BJ (cell line): ENCODE data around the gene GRIK1. TPM values are rescaled to one million over a fixed set of nuclear protein-coding genes. Genes with fewer than 3 reads are reported as not detected.
"Not testable (repeated sequence)": the region's sequence is repeated elsewhere in the genome, so short reads cannot be mapped to it uniquely, and the experiment has no call there.

ENCODE experiments used
- CTCF ChIA-PET: fragments of 350-600 bp; formaldehyde crosslinking; extraction: SDS; loops from one replicate; lab custom pipeline; 2021; ENCODE audit warnings: antibody characterized with exemption, inconsistent platforms; lab: Yijun Ruan, JAX
- POLR2A ChIA-PET: fragments of 300-600 bp; sonication (Branson Sonifier 250); formaldehyde crosslinking; extraction: SDS; loops from one replicate; lab custom pipeline; 2021; ENCODE audit warnings: antibody characterized with exemption; lab: Charles Lee
- DNase-seq: peaks from one replicate; pipeline ENCODE4 v3.0.0-alpha.2; 2011; ENCODE audit warnings: low read depth
- H3K27me3 ChIP-seq: 2 replicates; pipeline ENCODE4 v1.6.0; 2011; ENCODE audit warnings: low read length; ENCODE audit not compliant: control insufficient read depth, insufficient read depth
- H3K36me3 ChIP-seq: 2 replicates; pipeline ENCODE4 v1.5.1; 2011; ENCODE audit warnings: low read length; ENCODE audit not compliant: control insufficient read depth, insufficient read depth
- H3K4me3 ChIP-seq: 2 replicates; pipeline ENCODE4 v1.5.1; 2011; ENCODE audit warnings: low read depth, mild to moderate bottlenecking, control low read depth, low read length
- polyA plus RNA-seq: library from polyadenylated mRNA; depleted of rRNA; stranded (reverse); fragments of >200 nt; gene quantifications from 2 replicates; pipeline ENCODE4 v1.2.3, GENCODE V29; 2011
- TF ChIP-seq, protein P1 (sequence below): IDR thresholded peaks from 2 replicates; pipeline ENCODE4 v1.5.1; 2011; ENCODE audit warnings: low read depth, mild to moderate bottlenecking, control low read depth, inconsistent platforms, low read length, moderate library complexity; ENCODE audit not compliant: insufficient read depth

Gene GRIK1
- polyA plus RNA-seq, 1 experiment = 0.04 TPM

DNA sequence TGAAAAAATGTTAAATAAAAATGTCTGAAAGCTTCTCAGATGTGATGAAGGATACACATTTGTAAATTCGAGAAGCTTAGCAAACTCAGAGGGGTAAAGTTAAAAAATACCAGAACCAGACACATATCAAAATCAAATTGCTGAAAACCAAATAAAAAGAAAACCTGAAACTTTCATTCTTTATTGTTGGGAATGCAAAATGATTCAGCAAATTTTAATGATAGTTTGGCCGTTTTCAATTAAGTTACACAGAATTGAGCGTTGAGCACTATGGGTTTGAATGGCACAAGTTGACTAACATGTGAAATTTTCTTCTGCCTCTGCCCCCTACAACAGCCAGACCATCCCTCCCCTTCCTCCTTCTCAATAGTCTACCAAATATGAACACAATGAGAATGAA is 33.5 kb upstream of the GRIK1 start:
- ChIA-PET CTCF (interaction anchor here (1.3 kb wide), 1 partner anchor 54 kb away, joined by 3 read pairs; no protein-coding TSS in a partner anchor), POLR2A (no interaction called here)
- Histone ChIP-seq H3K27me3 (no peaks in the 10 kb centered on the region), H3K4me3 (no peak overlapping the region), H3K36me3 (no peaks in the 10 kb centered on the region)
- TF ChIP-seq, protein P1, sequence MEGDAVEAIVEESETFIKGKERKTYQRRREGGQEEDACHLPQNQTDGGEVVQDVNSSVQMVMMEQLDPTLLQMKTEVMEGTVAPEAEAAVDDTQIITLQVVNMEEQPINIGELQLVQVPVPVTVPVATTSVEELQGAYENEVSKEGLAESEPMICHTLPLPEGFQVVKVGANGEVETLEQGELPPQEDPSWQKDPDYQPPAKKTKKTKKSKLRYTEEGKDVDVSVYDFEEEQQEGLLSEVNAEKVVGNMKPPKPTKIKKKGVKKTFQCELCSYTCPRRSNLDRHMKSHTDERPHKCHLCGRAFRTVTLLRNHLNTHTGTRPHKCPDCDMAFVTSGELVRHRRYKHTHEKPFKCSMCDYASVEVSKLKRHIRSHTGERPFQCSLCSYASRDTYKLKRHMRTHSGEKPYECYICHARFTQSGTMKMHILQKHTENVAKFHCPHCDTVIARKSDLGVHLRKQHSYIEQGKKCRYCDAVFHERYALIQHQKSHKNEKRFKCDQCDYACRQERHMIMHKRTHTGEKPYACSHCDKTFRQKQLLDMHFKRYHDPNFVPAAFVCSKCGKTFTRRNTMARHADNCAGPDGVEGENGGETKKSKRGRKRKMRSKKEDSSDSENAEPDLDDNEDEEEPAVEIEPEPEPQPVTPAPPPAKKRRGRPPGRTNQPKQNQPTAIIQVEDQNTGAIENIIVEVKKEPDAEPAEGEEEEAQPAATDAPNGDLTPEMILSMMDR = no peak
- DNase-seq = no peak

DNA sequence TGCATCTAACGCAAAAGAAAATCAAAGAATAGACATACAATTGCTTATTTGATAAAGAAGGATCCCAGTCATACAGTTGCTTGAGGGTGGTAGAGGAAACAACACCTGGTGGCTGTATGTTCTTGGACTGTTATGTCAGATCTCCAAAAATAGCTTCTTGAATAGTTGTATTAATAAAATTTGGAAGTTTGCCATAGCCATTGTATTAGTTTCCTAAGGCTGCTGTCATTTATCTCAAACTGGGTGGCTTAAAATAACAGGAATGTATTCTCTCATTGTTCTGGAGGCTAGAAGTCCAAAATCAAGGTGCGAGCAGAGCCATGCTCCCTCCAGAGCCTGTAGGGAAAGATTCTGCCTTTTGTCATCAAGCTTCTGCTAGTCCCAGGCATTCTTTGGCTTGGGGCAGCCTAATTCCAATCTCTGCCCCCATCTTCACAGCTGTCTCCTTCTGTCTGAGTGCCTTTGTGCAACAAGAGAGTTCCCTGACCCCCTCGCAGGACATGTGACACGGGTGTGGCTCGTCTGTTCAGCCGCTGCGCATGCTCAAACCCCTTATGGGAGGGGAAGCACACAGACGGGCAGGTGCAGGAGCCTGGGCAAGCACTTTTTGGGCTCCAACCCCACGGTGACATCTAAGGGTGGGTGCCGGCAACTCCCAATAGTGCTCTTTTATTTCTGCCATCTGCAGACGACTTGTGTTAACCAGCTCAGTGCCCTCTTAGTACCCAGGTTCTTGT is 21.7 kb upstream of the GRIK1 start:
- no peaks in the 10 kb centered on the region for H3K27me3 ChIP-seq
- POLR2A ChIA-PET = no interaction called here
- CTCF ChIA-PET = no interaction called here
- H3K4me3 ChIP-seq = no peak overlapping the region
- H3K36me3 ChIP-seq = no peaks in the 10 kb centered on the region
- TF ChIP-seq, protein P1 = no peak
- no peak for DNase-seq

DNA sequence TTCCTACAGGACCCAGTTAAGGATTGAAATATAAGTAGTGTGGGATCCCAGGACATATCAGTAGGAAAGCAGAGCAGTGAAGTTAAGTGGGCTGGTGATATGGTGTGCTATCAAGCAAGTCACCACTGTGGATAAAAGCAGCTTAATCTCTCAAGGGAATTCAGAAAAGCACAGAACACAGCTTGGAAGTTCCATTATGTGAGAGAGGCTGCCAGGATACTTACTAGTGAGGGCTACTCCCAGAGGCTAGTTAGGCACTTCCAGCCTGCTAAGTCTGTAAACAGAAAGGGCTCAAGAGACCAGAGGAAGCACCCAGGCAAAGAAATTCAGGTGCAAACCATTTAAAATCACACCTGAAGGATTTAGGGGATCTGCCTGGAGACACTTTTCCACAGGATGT is 18.8 kb upstream of the GRIK1 start:
- POLR2A ChIA-PET = no interaction called here
- Histone ChIP-seq H3K4me3 (no peak overlapping the region), H3K27me3 (no peaks in the 10 kb centered on the region), H3K36me3 (no peaks in the 10 kb centered on the region)
- CTCF ChIA-PET = interaction anchor here (1.0 kb wide), 1 partner anchor 12 kb away, joined by 3 read pairs; no protein-coding TSS in a partner anchor
- DNase-seq = no peak
- TF ChIP-seq, protein P1 = no peak

DNA sequence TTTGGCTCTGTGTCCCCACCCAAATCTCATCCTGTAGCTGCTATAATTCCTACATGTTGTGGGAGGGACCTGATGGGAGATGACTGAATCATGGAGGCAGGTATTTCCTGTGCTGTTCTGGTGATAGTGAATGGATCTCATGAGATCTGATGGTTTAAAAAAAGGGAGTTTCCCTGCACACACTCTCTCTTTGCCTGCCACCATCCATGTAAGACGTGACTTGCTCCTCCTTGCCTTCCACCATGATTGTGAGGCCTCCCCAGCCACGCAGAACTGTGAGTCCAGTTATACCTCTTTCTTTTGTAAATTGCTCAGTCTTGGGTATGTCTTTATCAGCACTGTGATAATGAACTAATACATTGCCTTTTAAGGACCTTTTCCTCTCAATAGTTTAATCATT is 18.2 kb upstream of the GRIK1 start:
- H3K27me3 ChIP-seq, DNase-seq, H3K4me3 ChIP-seq, POLR2A ChIA-PET, H3K36me3 ChIP-seq: not testable (repeated sequence)
- CTCF ChIA-PET = interaction anchor here (1.0 kb wide), 1 partner anchor 11 kb away, joined by 3 read pairs; no protein-coding TSS in a partner anchor

DNA sequence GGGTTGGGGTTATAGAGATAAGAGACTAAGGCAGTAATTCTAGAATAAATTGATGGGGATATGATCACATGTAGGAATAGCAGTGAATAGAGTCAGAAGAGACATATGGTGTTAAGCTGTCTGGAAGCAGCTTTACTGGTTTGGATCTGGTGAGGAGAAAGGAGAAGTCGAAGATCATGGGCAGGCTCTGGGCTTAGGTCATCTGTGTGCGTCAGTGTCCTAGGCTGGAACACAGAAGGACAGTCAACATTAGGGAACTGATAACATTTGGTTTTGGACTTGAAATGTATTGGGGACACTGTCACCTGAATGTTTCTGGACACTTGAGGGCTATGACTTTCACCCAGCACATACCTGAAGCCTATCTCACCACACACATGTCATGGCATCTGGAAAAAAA is 13.9 kb upstream of the GRIK1 start:
- DNase-seq = no peak
- no peaks in the 10 kb centered on the region for H3K36me3 ChIP-seq
- H3K4me3 ChIP-seq = no peak overlapping the region
- ChIA-PET POLR2A (no interaction called here), CTCF (no interaction called here)
- TF ChIP-seq, protein P1 = no peak
- H3K27me3 ChIP-seq = no peaks in the 10 kb centered on the region

DNA sequence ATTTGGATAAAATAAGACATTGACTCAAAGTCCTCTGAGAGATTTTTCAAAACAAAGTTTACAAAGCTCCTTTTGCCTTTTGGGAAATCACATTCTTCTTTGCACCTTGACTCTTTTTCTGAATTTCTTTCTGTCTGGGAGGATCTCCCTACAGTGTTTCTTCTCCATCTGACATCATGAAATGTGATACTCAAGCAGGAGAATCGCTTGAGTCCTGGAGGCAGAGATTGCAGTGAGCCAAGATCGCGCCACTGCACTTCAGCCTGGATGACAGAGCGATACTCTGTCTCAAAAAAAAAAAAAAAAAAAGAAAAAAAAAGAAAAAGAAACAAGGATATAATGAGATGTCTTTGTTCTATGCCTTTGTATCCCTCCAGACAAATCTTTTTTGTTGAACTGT is 13.3 kb upstream of the GRIK1 start:
- DNase-seq = no peak
- TF ChIP-seq, protein P1 = no peak
- POLR2A ChIA-PET = no interaction called here
- Histone ChIP-seq H3K4me3 (no peak overlapping the region), H3K27me3 (no peaks in the 10 kb centered on the region), H3K36me3 (no peaks in the 10 kb centered on the region)
- CTCF ChIA-PET = no interaction called here
